Vagina (tissue), 2 donors: ENCODE results near the gene CGNL1. TPM values are rescaled to one million over a fixed set of nuclear protein-coding genes. Genes with fewer than 3 reads are reported as not detected.

Experiments
- DNase-seq, 2 donors: peaks; one replicate each; pipeline ENCODE4 v3.0.0-alpha.2; 2017; ENCODE audit errors: extremely low spot score in 2 of 2
- H3K27ac ChIP-seq: fragments of 200-600 bp; sonication (generic); one replicate; pipeline ENCODE4 v1.5.1; 2019
- H3K27me3 ChIP-seq: fragments of 200-600 bp; sonication (generic); one replicate; pipeline ENCODE4 v1.5.1; 2019
- H3K36me3 ChIP-seq, 2 donors: fragments of 200-600 bp; sonication (generic); one replicate each; pipeline ENCODE4 v1.5.1; 2017 to 2019
- H3K4me1 ChIP-seq: fragments of 200-600 bp; sonication (generic); one replicate; pipeline ENCODE4 v1.5.1; 2019
- H3K4me3 ChIP-seq, 2 donors: fragments of 200-600 bp; sonication (generic); 1 replicate in 1 of 2; 2 replicates in 1 of 2; pipeline ENCODE4 v1.5.1; 2016 to 2019
- H3K9me3 ChIP-seq: fragments of 200-600 bp; sonication (generic); one replicate; pipeline ENCODE4 v1.5.1; 2019
- CTCF ChIP-seq, 3 experiments: fragments of 450-650 bp in 2 of 3; fragments of 200-600 bp in 1 of 3; sonication (generic) in 1 of 3; IDR thresholded peaks; one replicate each; pipeline ENCODE4 v1.5.1; 2017 to 2019; ENCODE audit warnings: antibody characterized with exemption in 3 of 3, mild to moderate bottlenecking in 2 of 3, moderate library complexity in 2 of 3
- POLR2A ChIP-seq, 2 donors: fragments of 450-650 bp; IDR thresholded peaks; one replicate each; pipeline ENCODE4 v1.6.1; 2017; ENCODE audit warnings: antibody characterized with exemption in 2 of 2, mild to moderate bottlenecking in 2 of 2, moderate library complexity in 2 of 2
- POLR2AphosphoS5 ChIP-seq, 2 donors: sonication (generic); formaldehyde crosslinking; IDR thresholded peaks; one replicate each; pipeline ENCODE4 v1.9.0; 2017; ENCODE audit warnings: antibody characterized with exemption in 2 of 2, mild to moderate bottlenecking in 2 of 2, low read depth in 1 of 2; ENCODE audit not compliant: insufficient read depth in 1 of 2
- intact Hi-C: fragments of 100-400 bp; cut with DNase I; formaldehyde crosslinking; loops from one replicate; pipeline ENCODE4 v1.15.1; 2023
- total RNA-seq: library from RNA; depleted of rRNA; stranded (reverse); fragments of >200 nt; gene quantifications from one replicate; pipeline ENCODE4 v1.2.3, GENCODE V29; 2016

CGNL1 gene
- total RNA-seq, 1 donor from 2014 or later = 38.3 TPM

- TF ChIP-seq POLR2A (IDR thresholded peaks at IDR 0.05) = no peak
- TF ChIP-seq POLR2AphosphoS5 (IDR thresholded peaks at IDR 0.05; ENCODE audit: insufficient read depth in 1 of 2, low read depth in 1 of 2) = no peak
- no peak for TF ChIP-seq CTCF (IDR thresholded peaks at IDR 0.05)
- Histone ChIP-seq H3K27ac (no peak overlapping the region), H3K4me1 (peaks cover 32% of the 10 kb centered on the region), H3K4me3 (no peak overlapping the region), H3K9me3 (no peaks in the 10 kb centered on the region), H3K27me3 (no peaks in the 10 kb centered on the region), H3K36me3 (no peaks in the 10 kb centered on the region)
- no peak for DNase-seq
- intact Hi-C loops = no loop called here
These were observed 179.7 kb downstream of the CGNL1 start for GRCh38 chr15:57556040-57556439.

- no peak overlapping the region for H3K27ac ChIP-seq
- H3K4me1 ChIP-seq = peaks cover 23% of the 10 kb centered on the region
- H3K36me3 ChIP-seq = no peaks in the 10 kb centered on the region
- H3K4me3 ChIP-seq = no peak overlapping the region
- no peaks in the 10 kb centered on the region for H3K9me3 ChIP-seq
- H3K27me3 ChIP-seq = no peaks in the 10 kb centered on the region
- TF ChIP-seq POLR2A (IDR thresholded peaks at IDR 0.05) (no peak), CTCF (IDR thresholded peaks at IDR 0.05) (no peak), POLR2AphosphoS5 (IDR thresholded peaks at IDR 0.05; ENCODE audit: insufficient read depth in 1 of 2, low read depth in 1 of 2) (no peak)
- intact Hi-C loops = no loop called here
- DNase-seq = no peak
These were observed 181.0 kb downstream of the CGNL1 start for GRCh38 chr15:57557267-57557666.

GRCh38 chr15:57557810-57558209 is 181.5 kb downstream of the CGNL1 start:
- no peak for DNase-seq
- no peak overlapping the region for H3K27ac ChIP-seq
- H3K4me3 ChIP-seq = no peak overlapping the region
- H3K4me1 ChIP-seq = peaks cover 20% of the 10 kb centered on the region
- H3K9me3 ChIP-seq = no peaks in the 10 kb centered on the region
- intact Hi-C loops = no loop called here
- no peaks in the 10 kb centered on the region for H3K27me3 ChIP-seq
- no peaks in the 10 kb centered on the region for H3K36me3 ChIP-seq
- TF ChIP-seq POLR2AphosphoS5 (IDR thresholded peaks at IDR 0.05; ENCODE audit: insufficient read depth in 1 of 2, low read depth in 1 of 2) (no peak), POLR2A (IDR thresholded peaks at IDR 0.05) (no peak), CTCF (IDR thresholded peaks at IDR 0.05) (no peak)

- DNase-seq = no peak
- intact Hi-C loops = loop anchor here (10.0 kb wide), 2 partner anchors 55 to 305 kb away; no protein-coding TSS in a partner anchor
- TF ChIP-seq CTCF (IDR thresholded peaks at IDR 0.05) (peak; percentile 73 to 82 (median 78)), POLR2A (IDR thresholded peaks at IDR 0.05) (no peak)
- Histone ChIP-seq H3K4me3 (no peak overlapping the region), H3K4me1 (peaks cover 13% of the 10 kb centered on the region), H3K27ac (no peak overlapping the region), H3K9me3 (no peaks in the 10 kb centered on the region), H3K36me3 (no peaks in the 10 kb centered on the region), H3K27me3 (no peaks in the 10 kb centered on the region)
These were observed 183.6 kb downstream of the CGNL1 start for GRCh38 chr15:57559875-57560274.

GRCh38 chr15:57561041-57561711 is 184.9 kb downstream of the CGNL1 start:
- Histone ChIP-seq H3K27me3 (no peaks in the 10 kb centered on the region), H3K9me3 (no peaks in the 10 kb centered on the region), H3K36me3 (no peaks in the 10 kb centered on the region), H3K27ac (no peak overlapping the region), H3K4me1 (peaks cover 15% of the 10 kb centered on the region), H3K4me3 (no peak overlapping the region)
- peak; percentile 67 to 88 (median 88) for TF ChIP-seq CTCF (IDR thresholded peaks at IDR 0.05)
- TF ChIP-seq POLR2AphosphoS5 (IDR thresholded peaks at IDR 0.05; ENCODE audit: insufficient read depth in 1 of 2, low read depth in 1 of 2) = peak in 1 of 2 donors; percentile 45
- TF ChIP-seq POLR2A (IDR thresholded peaks at IDR 0.05) = no peak
- no peak for DNase-seq
- intact Hi-C loops = loop anchor here (10.0 kb wide), 2 partner anchors 54 to 304 kb away; no protein-coding TSS in a partner anchor
